Measurements from ENCODE around the gene SSR1. TPM values are rescaled to one million over a fixed set of nuclear protein-coding genes. Genes with fewer than 3 reads are reported as not detected.

The SSR1 gene
- total and polyA plus RNA-seq, 4 donors: 43.6 to 115 (median 79.9) TPM

DNA sequence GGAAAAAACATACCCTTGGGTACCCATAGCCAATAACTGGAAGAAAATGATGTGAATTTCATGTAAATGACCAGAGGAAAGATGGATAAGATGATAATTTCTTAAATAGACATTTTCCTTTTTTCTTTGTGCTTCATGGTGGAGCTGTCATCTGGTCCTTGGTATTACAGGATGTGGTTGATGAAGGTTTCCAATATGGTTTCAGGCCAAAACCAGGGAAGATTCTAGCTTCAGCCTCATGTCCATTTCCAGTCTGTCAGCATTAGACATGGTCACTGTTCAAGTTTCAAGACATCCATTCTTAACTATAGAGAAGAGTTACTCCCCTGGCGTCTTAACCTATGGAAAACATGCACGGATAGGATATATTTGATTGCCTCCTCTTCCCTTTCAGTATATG lies 63.6 kb downstream of the SSR1 start:
- TF ChIP-seq FOXA1 (IDR thresholded peaks at IDR 0.05): no peak
- no peak for TF ChIP-seq RXRA (IDR thresholded peaks at IDR 0.05)
- no peak for TF ChIP-seq HNF4G (IDR thresholded peaks at IDR 0.05)
- no peak for TF ChIP-seq HNF4A (conservative IDR thresholded peaks at IDR 0.05)
- no peak for TF ChIP-seq EGR1 (IDR thresholded peaks at IDR 0.05; ENCODE audit: low read depth in 2 of 2)
- no peak for TF ChIP-seq REST (IDR thresholded peaks at IDR 0.05)
- no peak overlapping the region for H3K9ac ChIP-seq (ENCODE audit: low read depth in 1 of 2, low read length in 2 of 2)
- no peak overlapping the region for H3K4me3 ChIP-seq (ENCODE audit: low read depth in 1 of 3, low read length in 3 of 3)
- DNase-seq (ENCODE audit: low spot score): no peak
- no peaks in the 10 kb centered on the region for H3K27me3 ChIP-seq (ENCODE audit: control insufficient read depth in 4 of 4, insufficient read depth in 4 of 4, low read length in 3 of 4)
- no peaks in the 10 kb centered on the region for H3K9me3 ChIP-seq (ENCODE audit: control insufficient read depth in 4 of 4, low read length in 3 of 4)
- no peaks in the 10 kb centered on the region for H3K4me1 ChIP-seq (ENCODE audit: control insufficient read depth in 4 of 4, insufficient read depth in 4 of 4, low read length in 3 of 4)
- H3K27ac ChIP-seq (ENCODE audit: low read depth in 1 of 2, low read length in 2 of 2): no peak overlapping the region
- peaks cover 16 to 49% (median 37%) of the 10 kb centered on the region in 4 donors for H3K36me3 ChIP-seq (ENCODE audit: control insufficient read depth in 4 of 4, insufficient read depth in 3 of 4, low read depth in 1 of 4, low read length in 3 of 4)
- 91% methylated on average over 2 of the region's 2 CpGs for WGBS

DNA sequence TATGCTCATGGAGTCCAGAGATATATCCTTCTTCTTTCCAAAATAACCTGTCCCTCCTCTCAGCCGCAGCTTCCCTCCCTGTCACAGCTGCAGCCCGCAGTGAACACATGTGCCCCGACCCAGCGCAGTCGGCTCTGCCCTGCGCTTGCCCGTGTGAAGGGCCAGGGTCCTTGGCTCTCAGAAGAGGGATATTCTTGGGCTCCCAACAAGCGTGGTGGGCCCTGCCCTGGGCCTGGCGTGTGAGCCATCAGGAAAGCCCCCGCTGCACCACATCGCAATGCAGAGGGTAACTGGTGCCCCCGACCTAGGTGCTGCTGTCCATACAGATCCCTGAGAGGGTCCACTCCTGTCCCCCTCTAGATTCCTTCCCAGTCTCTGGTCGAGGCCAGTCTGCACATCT lies 65.2 kb downstream of the SSR1 start:
- peaks cover 3 to 10% (median 6%) of the 10 kb centered on the region in 4 donors for H3K4me1 ChIP-seq (ENCODE audit: control insufficient read depth in 4 of 4, insufficient read depth in 4 of 4, low read length in 3 of 4)
- no peak overlapping the region for H3K27ac ChIP-seq (ENCODE audit: low read depth in 1 of 2, low read length in 2 of 2)
- H3K9ac ChIP-seq (ENCODE audit: low read depth in 1 of 2, low read length in 2 of 2): no peak overlapping the region
- DNase-seq (ENCODE audit: low spot score): no peak
- H3K9me3 ChIP-seq (ENCODE audit: control insufficient read depth in 4 of 4, low read length in 3 of 4): no peaks in the 10 kb centered on the region
- H3K27me3 ChIP-seq (ENCODE audit: control insufficient read depth in 4 of 4, insufficient read depth in 4 of 4, low read length in 3 of 4): no peaks in the 10 kb centered on the region
- peaks cover 16 to 49% (median 37%) of the 10 kb centered on the region in 4 donors for H3K36me3 ChIP-seq (ENCODE audit: control insufficient read depth in 4 of 4, insufficient read depth in 3 of 4, low read depth in 1 of 4, low read length in 3 of 4)
- 96% methylated on average over 13 of the region's 13 CpGs for WGBS
- no peak overlapping the region for H3K4me3 ChIP-seq (ENCODE audit: low read depth in 1 of 3, low read length in 3 of 3)
- TF ChIP-seq FOXA2 (IDR thresholded peaks at IDR 0.05) (no peak), TAF1 (conservative IDR thresholded peaks at IDR 0.05) (no peak)

DNA sequence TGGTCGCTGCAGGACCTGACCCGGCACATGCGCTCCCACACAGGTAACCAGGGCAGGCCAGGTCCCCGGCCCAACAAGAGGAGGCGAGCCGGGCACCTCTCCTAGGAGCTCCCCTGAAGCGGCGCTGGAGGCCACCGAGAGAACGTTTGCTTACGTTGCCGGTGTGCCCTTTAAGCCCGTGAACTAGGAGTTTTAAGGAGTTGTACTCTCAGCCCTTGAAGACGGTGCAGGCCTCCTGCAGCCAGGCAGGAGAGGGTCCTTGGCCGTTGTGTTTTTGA lies 65.9 kb downstream of the SSR1 start:
- Histone ChIP-seq H3K9me3 (ENCODE audit: control insufficient read depth in 4 of 4, low read length in 3 of 4) (no peaks in the 10 kb centered on the region), H3K27ac (ENCODE audit: low read depth in 1 of 2, low read length in 2 of 2) (no peak overlapping the region), H3K4me3 (ENCODE audit: low read depth in 1 of 3, low read length in 3 of 3) (no peak overlapping the region), H3K9ac (ENCODE audit: low read depth in 1 of 2, low read length in 2 of 2) (no peak overlapping the region), H3K4me1 (ENCODE audit: control insufficient read depth in 4 of 4, insufficient read depth in 4 of 4, low read length in 3 of 4) (peaks cover 8 to 17% (median 12%) of the 10 kb centered on the region in 4 donors), H3K27me3 (ENCODE audit: control insufficient read depth in 4 of 4, insufficient read depth in 4 of 4, low read length in 3 of 4) (no peaks in the 10 kb centered on the region), H3K36me3 (ENCODE audit: control insufficient read depth in 4 of 4, insufficient read depth in 3 of 4, low read depth in 1 of 4, low read length in 3 of 4) (peaks cover 16 to 49% (median 37%) of the 10 kb centered on the region in 4 donors)
- WGBS: 96% methylated on average over 15 of the region's 15 CpGs
- DNase-seq (ENCODE audit: low spot score): no peak
- TF ChIP-seq HNF4G (IDR thresholded peaks at IDR 0.05) (no peak), RXRA (IDR thresholded peaks at IDR 0.05) (no peak), YY1 (IDR thresholded peaks at IDR 0.05) (no peak), NR2F2 (IDR thresholded peaks at IDR 0.05) (no peak), FOXA1 (IDR thresholded peaks at IDR 0.05) (no peak), HNF4A (conservative IDR thresholded peaks at IDR 0.05) (no peak), EGR1 (IDR thresholded peaks at IDR 0.05; ENCODE audit: low read depth in 2 of 2) (no peak)
- TF ChIP-seq, protein P1, sequence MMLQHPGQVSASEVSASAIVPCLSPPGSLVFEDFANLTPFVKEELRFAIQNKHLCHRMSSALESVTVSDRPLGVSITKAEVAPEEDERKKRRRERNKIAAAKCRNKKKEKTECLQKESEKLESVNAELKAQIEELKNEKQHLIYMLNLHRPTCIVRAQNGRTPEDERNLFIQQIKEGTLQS (IDR thresholded peaks at IDR 0.05): no peak

Measured in liver (tissue), 9 donors.